GM18907 (cell line): ENCODE results near the gene ZNF3.

Experiments used
- ATAC-seq: cut with Tn5 transposase; IDR thresholded peaks from one replicate; pipeline ENCODE4 v1.9.1; 2021; ENCODE audit warnings: mild to moderate bottlenecking, moderate library complexity; ENCODE audit not compliant: unreplicated experiment

Gene ZNF3

GRCh38 chr7:100089458-100090196, 8.1 kb upstream of the ZNF3 start:
- ATAC-seq: no peak

- peak; percentile 53 for ATAC-seq
These were observed 7.3 kb upstream of the ZNF3 start, which contains the start of gene COPS6 for GRCh38 chr7:100088621-100089457. COPS6 (plus strand) TSS chr7:100088969; CDS start chr7:100088991, 22 bp downstream.

GRCh38 chr7:100088095-100088620, 6.6 kb upstream of the ZNF3 start:
- no peak for ATAC-seq

GRCh38 chr7:100087055-100087750, 5.7 kb upstream of the ZNF3 start:
- no peak for ATAC-seq

GRCh38 chr7:100085515-100085914, 4.0 kb upstream of the ZNF3 start:
- no peak for ATAC-seq

- ATAC-seq: no peak
These were observed 1.5 kb upstream of the ZNF3 start for GRCh38 chr7:100082978-100083377.

- no peak for ATAC-seq
These were observed 502 bp downstream of the ZNF3 start for GRCh38 chr7:100080907-100081534.

GRCh38 chr7:100079024-100079560, 2.4 kb downstream of the ZNF3 start:
- no peak for ATAC-seq

- no peak for ATAC-seq
These were observed 4.3 kb downstream of the ZNF3 start for GRCh38 chr7:100077205-100077604.

- no peak for ATAC-seq
These were observed 6.1 kb downstream of the ZNF3 start for GRCh38 chr7:100075418-100075817.

- no peak for ATAC-seq
These were observed 6.7 kb downstream of the ZNF3 start for GRCh38 chr7:100074841-100075240.

GRCh38 chr7:100072462-100072861, 9.1 kb downstream of the ZNF3 start:
- ATAC-seq: no peak

GRCh38 chr7:100071018-100071723, 10.4 kb downstream of the ZNF3 start:
- no peak for ATAC-seq

GRCh38 chr7:100069991-100070390, 11.5 kb downstream of the ZNF3 start:
- ATAC-seq: no peak

GRCh38 chr7:100066953-100067352, 14.6 kb downstream of the ZNF3 start:
- no peak for ATAC-seq

GRCh38 chr7:100065452-100066186, 15.9 kb downstream of the ZNF3 start:
- no peak for ATAC-seq

- ATAC-seq: no peak
These were observed 17.4 kb downstream of the ZNF3 start for GRCh38 chr7:100064162-100064561.

- no peak for ATAC-seq
These were observed 18.1 kb downstream of the ZNF3 start for GRCh38 chr7:100063376-100063775.

GRCh38 chr7:100061518-100062193, 19.9 kb downstream of the ZNF3 start:
- no peak for ATAC-seq
